Measurements from ENCODE around the gene MAPKAPK3. TPM values are rescaled to one million over a fixed set of nuclear protein-coding genes. Genes with fewer than 3 reads are reported as not detected.

Gene MAPKAPK3
- total RNA-seq, 1 donor = 70.8 TPM

DNA sequence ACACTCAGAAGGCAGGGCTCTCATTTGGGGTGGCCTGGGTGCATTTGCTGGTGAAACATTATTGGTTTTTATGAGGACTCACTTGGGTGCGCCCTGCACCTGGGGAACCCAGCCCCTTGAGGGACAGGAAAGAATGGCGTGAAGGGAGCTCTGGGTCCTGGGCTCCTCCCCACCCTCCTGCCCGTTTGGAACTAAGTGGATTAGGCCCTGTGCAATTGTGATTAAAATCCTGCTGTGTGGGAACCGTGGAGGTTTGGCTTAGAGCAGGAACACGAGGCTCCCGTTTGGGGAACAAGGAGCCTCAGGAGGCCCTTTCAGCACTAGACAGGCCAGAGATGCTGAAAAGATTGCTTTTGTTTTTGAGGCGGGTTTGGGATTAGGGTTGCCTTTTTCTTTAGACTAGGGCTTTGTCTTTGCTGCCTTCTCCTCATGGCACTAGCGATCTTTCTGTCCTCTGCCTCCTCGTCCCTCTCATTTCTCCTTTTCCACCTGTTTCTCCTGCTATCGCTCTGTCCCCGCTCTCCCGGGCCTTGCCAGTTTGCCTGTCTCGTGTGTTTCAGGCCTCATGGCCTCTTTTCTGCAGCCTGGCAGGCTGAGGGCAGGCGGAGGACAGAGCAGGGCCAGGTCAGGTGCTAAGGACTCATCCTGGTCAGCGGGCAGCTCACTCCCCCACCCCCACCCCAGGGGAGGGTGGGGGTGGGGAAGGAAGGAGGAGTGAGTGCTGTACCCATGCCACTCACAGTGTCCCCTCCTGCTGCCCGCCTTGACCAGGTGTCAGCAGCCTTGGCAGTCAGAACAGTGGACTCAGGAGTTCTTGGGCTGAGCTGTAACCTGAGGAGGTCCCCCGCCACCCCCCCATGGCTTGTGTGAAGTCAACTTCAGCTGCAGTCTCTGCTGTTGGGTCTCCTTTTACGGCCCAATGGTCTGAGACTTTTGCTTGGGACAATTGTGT is 8.6 kb downstream of the MAPKAPK3 start:
- H3K4me1 ChIP-seq (ENCODE audit: insufficient read depth, low read length) = peaks cover 100% of the 10 kb centered on the region
- no peaks in the 10 kb centered on the region for H3K27me3 ChIP-seq (ENCODE audit: insufficient read depth, low read length)
- no peaks in the 10 kb centered on the region for H3K9me3 ChIP-seq (ENCODE audit: low read depth, low read length)
- H3K4me3 ChIP-seq (ENCODE audit: low read length) = no peak overlapping the region

DNA sequence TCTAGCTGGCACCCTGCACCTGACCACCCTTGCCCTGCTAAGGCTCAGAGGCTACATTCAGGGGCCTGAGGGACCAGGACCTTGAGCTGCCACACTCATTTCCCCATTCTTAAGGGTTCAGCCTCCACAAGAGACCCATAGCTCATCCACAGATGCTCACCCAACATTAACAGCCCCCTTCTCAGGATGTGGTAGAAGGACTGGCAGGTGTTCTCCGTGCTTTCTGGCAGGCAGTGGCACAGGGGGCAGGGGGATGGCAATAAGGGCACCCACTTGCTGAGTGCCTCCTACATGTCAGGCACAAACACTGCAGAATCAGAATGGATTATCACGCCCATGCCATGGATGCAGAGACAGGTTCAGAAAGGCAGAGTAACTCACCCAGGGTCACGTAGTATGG is 9.4 kb downstream of the MAPKAPK3 start:
- peaks cover 100% of the 10 kb centered on the region for H3K4me1 ChIP-seq (ENCODE audit: insufficient read depth, low read length)
- H3K27me3 ChIP-seq (ENCODE audit: insufficient read depth, low read length) = no peaks in the 10 kb centered on the region
- H3K4me3 ChIP-seq (ENCODE audit: low read length) = no peak overlapping the region
- H3K9me3 ChIP-seq (ENCODE audit: low read depth, low read length) = no peaks in the 10 kb centered on the region

DNA sequence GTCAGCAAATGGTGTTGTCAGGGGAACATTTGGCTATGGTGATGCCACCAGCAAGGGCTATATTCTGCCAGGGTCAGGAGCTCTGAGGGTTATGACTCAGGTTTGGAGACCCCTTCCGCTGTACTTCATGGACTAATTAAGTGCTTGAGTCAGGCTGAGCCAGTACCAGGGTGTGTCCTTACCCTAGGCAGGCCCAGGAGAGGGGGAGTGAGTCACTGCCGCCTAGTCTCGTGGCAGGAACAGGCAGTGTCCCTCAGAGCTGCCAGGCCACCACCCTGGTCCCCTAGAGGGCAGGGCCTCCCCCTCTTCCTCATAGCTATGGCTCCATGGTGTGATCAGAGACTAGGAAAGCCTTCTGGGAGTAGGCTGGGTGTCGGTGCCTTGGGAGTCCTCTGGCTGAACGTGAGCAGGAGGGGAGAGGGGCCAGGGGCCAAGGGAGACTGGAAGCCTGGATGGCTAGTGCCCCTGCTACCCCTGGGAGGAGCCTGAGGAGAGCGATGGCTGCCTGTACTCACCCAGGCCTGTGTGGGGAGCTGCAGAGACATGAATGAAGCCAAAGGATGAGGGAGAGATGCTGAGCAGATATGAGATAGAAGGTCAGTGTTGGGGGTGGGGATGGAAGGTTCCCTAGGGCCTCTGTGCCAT is 10.6 kb downstream of the MAPKAPK3 start:
- Histone ChIP-seq H3K4me3 (ENCODE audit: low read length) (no peak overlapping the region), H3K27me3 (ENCODE audit: insufficient read depth, low read length) (no peaks in the 10 kb centered on the region), H3K9me3 (ENCODE audit: low read depth, low read length) (no peaks in the 10 kb centered on the region), H3K4me1 (ENCODE audit: insufficient read depth, low read length) (peaks cover 100% of the 10 kb centered on the region)

DNA sequence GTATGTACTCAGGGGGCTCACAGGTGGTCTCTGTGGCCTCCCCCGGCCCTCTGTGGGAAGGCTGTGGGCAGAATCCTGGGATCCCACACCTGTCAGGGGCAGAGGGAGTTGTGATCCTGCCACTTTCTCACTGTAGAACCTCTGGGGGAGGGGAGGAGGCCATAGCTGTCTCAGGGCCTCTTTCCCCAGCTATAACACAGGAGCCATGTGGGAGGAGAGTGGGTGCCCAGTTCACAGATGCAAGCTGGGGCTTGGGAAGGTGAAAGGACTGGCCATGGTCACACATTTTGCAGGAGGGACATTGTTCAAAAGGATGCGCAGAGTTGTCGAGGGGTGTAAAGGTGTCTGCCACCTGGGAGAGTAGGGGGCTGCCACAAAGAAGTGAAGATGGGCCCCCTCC is 11.7 kb downstream of the MAPKAPK3 start:
- Histone ChIP-seq H3K27me3 (ENCODE audit: insufficient read depth, low read length) (no peaks in the 10 kb centered on the region), H3K4me3 (ENCODE audit: low read length) (no peak overlapping the region), H3K9me3 (ENCODE audit: low read depth, low read length) (no peaks in the 10 kb centered on the region), H3K4me1 (ENCODE audit: insufficient read depth, low read length) (peaks cover 100% of the 10 kb centered on the region)

DNA sequence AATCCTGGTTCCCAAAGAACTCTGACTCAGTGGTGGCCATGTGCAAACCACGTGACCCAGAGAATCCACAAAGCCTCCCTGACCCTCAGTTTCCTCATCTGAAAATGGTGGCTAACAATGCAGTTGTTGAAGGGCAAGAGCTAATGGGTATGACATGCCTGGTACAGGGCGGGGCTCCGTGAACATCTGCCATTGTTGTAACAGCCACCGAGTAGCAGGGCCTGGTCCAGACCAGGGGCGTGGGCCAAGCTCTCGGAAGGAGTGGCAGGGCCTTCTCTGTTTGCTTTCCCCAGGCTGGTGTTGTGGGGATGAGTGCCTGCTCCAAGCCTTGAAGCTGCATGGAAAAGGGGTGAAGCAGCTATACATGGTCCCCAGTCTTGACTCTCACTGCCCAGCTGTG is 13.4 kb downstream of the MAPKAPK3 start:
- Histone ChIP-seq H3K4me3 (ENCODE audit: low read length) (no peak overlapping the region), H3K9me3 (ENCODE audit: low read depth, low read length) (no peaks in the 10 kb centered on the region), H3K27me3 (ENCODE audit: insufficient read depth, low read length) (no peaks in the 10 kb centered on the region), H3K4me1 (ENCODE audit: insufficient read depth, low read length) (peaks cover 98% of the 10 kb centered on the region)

DNA sequence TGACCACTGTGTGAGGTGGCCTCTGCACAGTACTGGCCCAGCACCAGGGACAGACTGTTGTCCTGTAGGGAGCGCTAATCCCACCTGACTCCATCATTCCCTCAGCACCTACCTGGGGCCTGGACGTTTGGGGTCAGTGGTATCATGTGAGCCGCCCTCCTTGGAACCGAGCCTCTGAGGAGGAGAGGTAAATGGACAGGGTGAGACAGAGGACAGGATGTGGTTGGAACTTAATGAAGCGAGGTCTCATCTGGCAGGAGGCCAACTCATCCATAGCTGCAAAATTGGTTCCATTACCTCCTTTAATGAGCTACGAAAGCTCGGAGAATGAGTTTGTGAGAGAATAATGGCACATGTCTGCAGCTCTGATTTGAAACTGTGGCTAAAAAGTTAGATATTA is 13.9 kb downstream of the MAPKAPK3 start:
- Histone ChIP-seq H3K9me3 (ENCODE audit: low read depth, low read length) (no peaks in the 10 kb centered on the region), H3K4me1 (ENCODE audit: insufficient read depth, low read length) (peaks cover 94% of the 10 kb centered on the region), H3K4me3 (ENCODE audit: low read length) (no peak overlapping the region), H3K27me3 (ENCODE audit: insufficient read depth, low read length) (no peaks in the 10 kb centered on the region)

DNA sequence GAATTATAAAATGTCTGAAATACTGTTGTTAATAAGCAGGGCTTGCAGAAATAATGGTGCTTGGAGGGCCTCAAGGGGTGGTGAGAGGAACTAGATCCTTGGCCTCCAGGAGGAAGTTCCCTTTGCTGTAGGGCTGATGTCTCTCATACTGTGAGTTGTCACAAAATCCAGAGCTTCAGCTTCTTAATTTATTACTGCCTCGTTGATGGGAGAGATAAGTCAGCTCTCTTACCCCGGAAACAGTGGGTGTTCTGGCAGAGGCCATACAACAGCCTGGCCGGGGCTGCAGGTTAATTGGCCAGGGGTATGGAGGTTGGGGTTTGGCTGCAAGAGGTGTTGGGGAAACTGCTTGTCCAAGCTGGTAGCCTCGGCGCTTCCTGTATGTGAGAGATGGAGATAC is 15.5 kb downstream of the MAPKAPK3 start:
- Histone ChIP-seq H3K4me3 (ENCODE audit: low read length) (no peak overlapping the region), H3K9me3 (ENCODE audit: low read depth, low read length) (no peaks in the 10 kb centered on the region), H3K4me1 (ENCODE audit: insufficient read depth, low read length) (peaks cover 92% of the 10 kb centered on the region), H3K27me3 (ENCODE audit: insufficient read depth, low read length) (no peaks in the 10 kb centered on the region)

DNA sequence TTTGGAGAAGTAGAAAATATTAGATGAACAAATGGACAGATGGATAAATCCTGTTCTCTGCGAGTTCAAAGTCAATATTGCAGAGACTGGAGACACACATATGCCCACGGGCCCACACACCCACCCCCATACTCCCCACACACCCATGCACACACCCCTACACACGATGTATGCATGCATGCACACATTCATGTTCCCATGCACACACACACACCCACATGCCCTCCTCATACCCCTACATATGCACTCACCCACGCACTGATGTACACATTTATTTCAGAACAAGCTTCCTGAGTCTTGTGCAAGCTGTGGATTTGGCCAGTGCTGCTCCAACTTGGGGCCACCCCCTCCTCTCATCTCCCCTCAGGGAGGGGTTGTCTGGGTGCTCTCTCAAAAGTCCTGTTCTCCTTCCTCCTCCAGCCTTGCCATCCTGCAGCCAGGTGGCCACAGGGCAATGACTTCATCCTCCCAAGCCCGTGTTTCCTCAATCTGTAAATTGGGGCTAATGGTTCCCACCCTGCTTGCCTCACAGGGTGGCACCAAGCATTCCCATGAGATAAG is 16.4 kb downstream of the MAPKAPK3 start:
- Histone ChIP-seq H3K4me1 (ENCODE audit: insufficient read depth, low read length) (peaks cover 89% of the 10 kb centered on the region), H3K27me3 (ENCODE audit: insufficient read depth, low read length) (no peaks in the 10 kb centered on the region), H3K4me3 (ENCODE audit: low read length) (no peak overlapping the region), H3K9me3 (ENCODE audit: low read depth, low read length) (no peaks in the 10 kb centered on the region)

DNA sequence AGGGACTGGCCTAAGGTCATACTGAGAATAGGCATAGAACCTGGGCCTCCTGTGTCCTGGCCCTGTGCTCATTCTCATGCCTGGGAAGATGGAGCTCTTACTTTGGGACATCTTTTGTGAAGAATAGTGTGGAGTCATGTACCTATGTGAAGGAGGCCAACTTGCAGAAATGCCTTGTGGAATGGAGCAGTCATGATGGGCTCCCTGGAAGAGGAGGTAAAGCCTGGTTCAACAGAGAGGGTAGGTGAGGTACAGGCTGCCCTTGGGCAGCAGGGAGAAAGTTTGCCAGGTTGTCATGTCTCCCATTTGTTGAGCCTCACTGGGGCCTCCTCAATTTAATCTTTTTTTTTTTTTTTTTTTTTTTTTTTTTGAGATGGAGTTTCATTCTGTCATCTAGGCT is 18.1 kb downstream of the MAPKAPK3 start:
- H3K9me3 ChIP-seq (ENCODE audit: low read depth, low read length) = no peaks in the 10 kb centered on the region
- peaks cover 71% of the 10 kb centered on the region for H3K4me1 ChIP-seq (ENCODE audit: insufficient read depth, low read length)
- no peaks in the 10 kb centered on the region for H3K27me3 ChIP-seq (ENCODE audit: insufficient read depth, low read length)
- H3K4me3 ChIP-seq (ENCODE audit: low read length) = no peak overlapping the region

DNA sequence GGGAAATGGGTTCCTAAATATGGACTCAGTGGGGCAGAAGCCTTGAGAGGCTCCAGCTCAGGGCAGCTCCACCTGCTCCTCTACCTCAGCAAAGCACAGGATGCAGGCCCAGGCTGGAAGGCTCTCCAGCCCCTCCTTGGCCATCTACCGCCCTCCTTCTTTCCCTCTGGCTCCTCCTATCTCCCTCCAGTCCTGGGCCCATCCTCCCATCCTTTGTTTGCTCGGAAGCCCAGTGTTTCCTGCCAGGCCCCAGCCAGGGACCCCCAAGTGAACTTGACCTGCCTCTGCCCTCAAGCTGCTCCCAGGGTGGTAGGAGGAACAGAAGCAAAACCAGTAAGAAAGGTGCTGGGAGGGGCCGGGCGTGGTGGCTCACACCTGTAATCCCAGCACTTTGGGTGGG is 20.1 kb downstream of the MAPKAPK3 start:
- Histone ChIP-seq H3K4me1 (ENCODE audit: insufficient read depth, low read length) (peaks cover 52% of the 10 kb centered on the region), H3K27me3 (ENCODE audit: insufficient read depth, low read length) (no peaks in the 10 kb centered on the region)

DNA sequence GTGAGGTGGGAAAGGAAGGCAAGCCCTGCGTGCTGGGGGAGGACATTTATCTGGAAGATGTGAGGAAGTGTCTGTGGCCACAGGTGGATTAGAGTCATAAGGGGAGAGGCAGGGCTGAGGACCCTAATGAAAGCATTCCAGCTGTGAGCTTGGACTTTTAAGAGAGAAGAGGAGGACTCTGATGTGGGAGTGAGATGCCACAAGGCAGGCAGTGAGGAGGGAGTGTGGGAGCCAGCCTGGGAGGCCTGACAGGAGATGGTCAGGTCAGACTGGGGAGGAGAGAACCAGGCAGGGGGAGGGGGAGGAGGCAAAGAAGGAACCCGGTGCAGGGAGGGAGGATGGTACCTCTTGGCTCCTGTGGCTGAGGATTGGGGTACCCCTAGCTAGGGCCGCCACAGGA is 21.0 kb downstream of the MAPKAPK3 start:
- Histone ChIP-seq H3K4me1 (ENCODE audit: insufficient read depth, low read length) (peaks cover 42% of the 10 kb centered on the region), H3K27me3 (ENCODE audit: insufficient read depth, low read length) (no peaks in the 10 kb centered on the region), H3K9me3 (ENCODE audit: low read depth, low read length) (no peaks in the 10 kb centered on the region), H3K4me3 (ENCODE audit: low read length) (no peak overlapping the region)

More for the DNA sequence above, 20.1 kb downstream of the MAPKAPK3 start:
- H3K4me3 ChIP-seq (ENCODE audit: low read length) = no peak overlapping the region
- H3K9me3 ChIP-seq (ENCODE audit: low read depth, low read length) = no peaks in the 10 kb centered on the region

DNA sequence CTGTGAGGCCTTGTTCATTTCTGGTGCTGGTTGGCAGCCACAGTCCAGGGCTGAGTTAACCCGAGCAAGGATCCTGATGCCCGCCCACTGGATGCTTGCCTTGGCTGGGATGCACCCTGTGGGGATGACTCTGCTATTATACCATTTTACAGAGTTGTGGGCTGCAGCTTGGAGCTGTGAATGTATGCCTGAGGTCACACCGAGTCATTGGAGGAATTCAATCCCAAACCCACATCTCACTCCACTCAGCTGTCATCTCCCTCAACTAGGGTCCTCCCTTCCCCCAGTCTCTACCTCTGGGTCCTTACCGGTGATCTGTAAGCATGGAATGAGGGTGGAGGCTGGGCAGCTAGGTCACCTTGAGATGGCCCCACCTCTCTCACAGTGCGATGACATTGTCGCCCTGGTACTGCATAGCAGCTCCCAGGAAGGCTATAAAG is 22.1 kb downstream of the MAPKAPK3 start:
- Histone ChIP-seq H3K9me3 (ENCODE audit: low read depth, low read length) (no peaks in the 10 kb centered on the region), H3K27me3 (ENCODE audit: insufficient read depth, low read length) (no peaks in the 10 kb centered on the region), H3K4me1 (ENCODE audit: insufficient read depth, low read length) (peaks cover 31% of the 10 kb centered on the region), H3K4me3 (ENCODE audit: low read length) (no peak overlapping the region)

DNA sequence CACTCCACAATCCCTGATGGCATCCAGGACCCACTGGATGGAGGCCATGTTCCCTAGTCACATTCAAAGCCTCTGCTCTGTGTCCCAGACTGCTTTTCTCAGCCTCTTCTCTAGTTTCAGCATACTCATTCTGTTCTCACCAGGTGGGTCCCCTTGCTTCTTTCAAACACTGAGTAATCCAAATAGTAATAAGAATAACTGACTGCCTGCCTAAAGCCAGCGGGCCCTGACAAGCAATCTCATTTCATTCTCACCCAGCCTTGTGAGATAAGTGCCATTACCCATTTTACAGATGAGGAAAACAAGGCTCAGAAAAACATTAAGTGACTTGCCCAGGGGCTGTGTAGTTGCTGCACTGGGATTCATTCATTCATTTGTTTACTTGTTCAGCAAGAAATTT is 25.4 kb downstream of the MAPKAPK3 start:
- no peak overlapping the region for H3K4me3 ChIP-seq (ENCODE audit: low read length)
- H3K9me3 ChIP-seq (ENCODE audit: low read depth, low read length) = no peaks in the 10 kb centered on the region
- no peaks in the 10 kb centered on the region for H3K27me3 ChIP-seq (ENCODE audit: insufficient read depth, low read length)
- peaks cover 5% of the 10 kb centered on the region for H3K4me1 ChIP-seq (ENCODE audit: insufficient read depth, low read length)

DNA sequence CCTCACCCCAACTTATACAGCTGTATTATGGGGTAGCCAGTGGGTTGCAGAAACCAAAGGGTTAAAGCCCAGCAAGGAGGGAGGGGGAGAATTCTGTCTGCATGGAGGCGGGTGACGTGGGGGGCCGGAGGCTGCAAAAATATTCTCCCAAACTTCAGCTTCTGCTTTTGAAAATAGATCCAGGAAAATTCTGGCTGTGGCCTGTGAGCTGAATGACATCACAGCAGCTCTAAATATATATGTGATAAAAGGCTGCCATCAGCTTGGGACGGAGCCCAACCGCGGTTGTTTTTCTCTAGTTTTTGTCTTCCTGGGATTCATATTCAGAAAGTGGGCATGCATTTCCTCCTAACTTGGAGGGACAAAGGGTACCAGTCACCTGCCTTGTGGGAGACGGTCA is 27.6 kb downstream of the MAPKAPK3 start:
- Histone ChIP-seq H3K27me3 (ENCODE audit: insufficient read depth, low read length) (no peaks in the 10 kb centered on the region), H3K4me3 (ENCODE audit: low read length) (no peak overlapping the region), H3K4me1 (ENCODE audit: insufficient read depth, low read length) (no peaks in the 10 kb centered on the region), H3K9me3 (ENCODE audit: low read depth, low read length) (no peaks in the 10 kb centered on the region)

DNA sequence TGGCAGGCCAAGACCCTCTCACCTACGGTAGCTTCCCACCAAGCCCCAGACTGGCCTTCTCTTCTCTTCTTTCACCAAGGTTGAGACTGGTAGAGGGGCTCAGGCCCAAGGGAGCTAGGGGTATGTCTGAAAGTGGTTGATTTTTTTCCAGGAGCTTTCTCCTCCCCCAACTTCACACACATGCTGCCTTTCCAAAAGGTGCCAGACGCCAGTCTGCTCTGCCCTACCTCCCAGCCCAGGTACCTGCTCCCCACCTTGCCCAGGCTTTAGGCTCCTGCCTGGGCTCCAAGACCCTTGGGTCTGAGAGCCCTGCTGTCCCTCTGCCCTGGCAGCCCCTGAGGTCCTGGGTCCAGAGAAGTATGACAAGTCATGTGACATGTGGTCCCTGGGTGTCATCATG is 28.4 kb downstream of the MAPKAPK3 start:
- Histone ChIP-seq H3K9me3 (ENCODE audit: low read depth, low read length) (no peaks in the 10 kb centered on the region), H3K4me3 (ENCODE audit: low read length) (no peak overlapping the region), H3K27me3 (ENCODE audit: insufficient read depth, low read length) (no peaks in the 10 kb centered on the region), H3K4me1 (ENCODE audit: insufficient read depth, low read length) (no peaks in the 10 kb centered on the region)
